ENCODE measurements around the gene RHBDL1. TPM values are rescaled to one million over a fixed set of nuclear protein-coding genes. Genes with fewer than 3 reads are reported as not detected.

Gene RHBDL1
- total and polyA plus RNA-seq, 7 donors = 0.06 to 0.42 (median 0.13) TPM

- TF ChIP-seq, protein P1, sequence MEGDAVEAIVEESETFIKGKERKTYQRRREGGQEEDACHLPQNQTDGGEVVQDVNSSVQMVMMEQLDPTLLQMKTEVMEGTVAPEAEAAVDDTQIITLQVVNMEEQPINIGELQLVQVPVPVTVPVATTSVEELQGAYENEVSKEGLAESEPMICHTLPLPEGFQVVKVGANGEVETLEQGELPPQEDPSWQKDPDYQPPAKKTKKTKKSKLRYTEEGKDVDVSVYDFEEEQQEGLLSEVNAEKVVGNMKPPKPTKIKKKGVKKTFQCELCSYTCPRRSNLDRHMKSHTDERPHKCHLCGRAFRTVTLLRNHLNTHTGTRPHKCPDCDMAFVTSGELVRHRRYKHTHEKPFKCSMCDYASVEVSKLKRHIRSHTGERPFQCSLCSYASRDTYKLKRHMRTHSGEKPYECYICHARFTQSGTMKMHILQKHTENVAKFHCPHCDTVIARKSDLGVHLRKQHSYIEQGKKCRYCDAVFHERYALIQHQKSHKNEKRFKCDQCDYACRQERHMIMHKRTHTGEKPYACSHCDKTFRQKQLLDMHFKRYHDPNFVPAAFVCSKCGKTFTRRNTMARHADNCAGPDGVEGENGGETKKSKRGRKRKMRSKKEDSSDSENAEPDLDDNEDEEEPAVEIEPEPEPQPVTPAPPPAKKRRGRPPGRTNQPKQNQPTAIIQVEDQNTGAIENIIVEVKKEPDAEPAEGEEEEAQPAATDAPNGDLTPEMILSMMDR (IDR thresholded peaks at IDR 0.05) = no peak
- H3K9me3 ChIP-seq = no peaks in the 10 kb centered on the region
- no peak overlapping the region for H3K27ac ChIP-seq
- H3K36me3 ChIP-seq (ENCODE audit: insufficient read depth in 1 of 2, low read depth in 1 of 2) = no peaks in the 10 kb centered on the region
- H3K4me1 ChIP-seq = no peaks in the 10 kb centered on the region
- no peak for DNase-seq
- intact Hi-C loops (cut with DNase I) = no loop called here
- WGBS, 3 donors = 80 to 85% (median 82%) methylated on average over 19 of the region's 19 CpGs
- H3K27me3 ChIP-seq (ENCODE audit: insufficient read depth in 3 of 3, low read length in 2 of 3) = peaks cover 0 to 97% (median 52%) of the 10 kb centered on the region in 3 donors
- ATAC-seq = no peak
- no peak overlapping the region for H3K4me3 ChIP-seq
These were observed 26.9 kb downstream of the RHBDL1 start for GRCh38 chr16:702341-702740.

DNA sequence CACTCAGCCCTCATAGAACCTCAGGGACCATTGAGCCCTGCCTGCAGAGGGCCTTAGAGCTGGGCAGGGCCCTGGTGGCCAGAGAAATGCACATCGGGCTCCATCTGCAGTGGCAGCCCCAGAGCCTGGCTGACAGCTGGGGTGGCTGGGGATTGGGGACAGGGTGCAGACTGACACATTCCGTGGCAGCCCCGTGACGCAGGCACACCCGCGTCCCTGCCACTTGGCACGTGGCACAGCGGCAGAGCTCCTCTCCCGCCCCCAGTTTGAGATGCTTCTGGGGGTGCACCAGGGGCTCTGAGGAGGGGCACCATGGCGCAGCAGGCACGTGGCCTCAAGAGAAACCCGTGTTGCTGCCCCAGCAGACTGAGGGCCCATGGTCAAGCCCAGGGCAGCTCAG is 27.9 kb downstream of the RHBDL1 start:
- H3K4me1 ChIP-seq = no peaks in the 10 kb centered on the region
- intact Hi-C loops (cut with DNase I) = no loop called here
- H3K36me3 ChIP-seq (ENCODE audit: insufficient read depth in 1 of 2, low read depth in 1 of 2) = no peaks in the 10 kb centered on the region
- WGBS, 3 donors = 69 to 73% (median 70%) methylated on average over 12 of the region's 12 CpGs
- no peaks in the 10 kb centered on the region for H3K9me3 ChIP-seq
- ATAC-seq = no peak
- peaks cover 0 to 95% (median 56%) of the 10 kb centered on the region in 3 donors for H3K27me3 ChIP-seq (ENCODE audit: insufficient read depth in 3 of 3, low read length in 2 of 3)
- TF ChIP-seq, protein P1 (IDR thresholded peaks at IDR 0.05) = no peak
- H3K4me3 ChIP-seq = no peak overlapping the region
- no peak for DNase-seq
- no peak overlapping the region for H3K27ac ChIP-seq

GRCh38 chr16:704047-704446 is 28.6 kb downstream of the RHBDL1 start:
- peaks cover 0 to 95% (median 60%) of the 10 kb centered on the region in 3 donors for H3K27me3 ChIP-seq (ENCODE audit: insufficient read depth in 3 of 3, low read length in 2 of 3)
- TF ChIP-seq, protein P1 (IDR thresholded peaks at IDR 0.05) = no peak
- 59 to 62% (median 61%) methylated on average over 7 of the region's 7 CpGs for WGBS, 3 donors
- H3K27ac ChIP-seq = no peak overlapping the region
- H3K36me3 ChIP-seq (ENCODE audit: insufficient read depth in 1 of 2, low read depth in 1 of 2) = no peaks in the 10 kb centered on the region
- H3K4me1 ChIP-seq = no peaks in the 10 kb centered on the region
- no peaks in the 10 kb centered on the region for H3K9me3 ChIP-seq
- no peak for DNase-seq
- intact Hi-C loops (cut with DNase I) = no loop called here
- no peak overlapping the region for H3K4me3 ChIP-seq
- no peak for ATAC-seq

- intact Hi-C loops (cut with DNase I) = no loop called here
These were observed 29.3 kb downstream of the RHBDL1 start for GRCh38 chr16:704552-705380.

More at GRCh38 chr16:704552-705380, 29.3 kb downstream of the RHBDL1 start:
- TF ChIP-seq, protein P1 (IDR thresholded peaks at IDR 0.05) = no peak
- DNase-seq = no peak
- Histone ChIP-seq H3K27me3 (ENCODE audit: insufficient read depth in 3 of 3, low read length in 2 of 3) (peaks cover 0 to 93% (median 59%) of the 10 kb centered on the region in 3 donors), H3K27ac (no peak overlapping the region), H3K9me3 (no peaks in the 10 kb centered on the region), H3K4me1 (no peaks in the 10 kb centered on the region), H3K4me3 (no peak overlapping the region), H3K36me3 (ENCODE audit: insufficient read depth in 1 of 2, low read depth in 1 of 2) (no peaks in the 10 kb centered on the region)
- WGBS, 3 donors = 9 to 13% (median 10%) methylated on average over 29 to 50 of the region's 50 CpGs
- ATAC-seq = no peak
